NT2/D1 (cell line): Measurements from ENCODE around the gene TNFRSF25.

Source experiments
- SUZ12 ChIP-seq: IDR thresholded peaks from 2 replicates; pipeline ENCODE4 v1.6.1; 2011; ENCODE audit not compliant: insufficient read length, insufficient read depth; ENCODE audit errors: extremely low read depth
- YY1 ChIP-seq: IDR thresholded peaks from 2 replicates; pipeline ENCODE4 v1.6.1; 2011; ENCODE audit not compliant: insufficient read length, insufficient read depth

DNA sequence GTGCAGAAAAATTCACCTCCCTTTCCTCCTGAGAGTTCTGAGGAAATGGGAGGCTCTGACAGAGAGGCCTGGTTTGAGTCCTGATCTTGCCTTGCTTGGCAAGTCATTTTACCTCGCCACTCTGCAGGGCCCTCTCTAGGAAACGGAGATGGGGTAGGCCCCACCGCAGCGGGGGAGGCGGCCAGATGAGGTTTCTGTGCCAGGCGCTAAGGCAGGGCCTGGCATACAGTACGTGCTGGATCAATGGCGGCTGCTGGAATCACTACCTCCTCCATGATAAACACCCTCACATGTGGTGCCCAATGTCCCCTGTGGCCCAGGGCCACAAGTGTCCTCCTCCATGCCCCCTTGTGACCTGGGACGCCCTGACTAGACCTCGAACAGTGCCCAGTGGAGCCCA lies 26.0 kb upstream of the TNFRSF25 start:
- TF ChIP-seq YY1, result no peak
- TF ChIP-seq SUZ12, result no peak
